Choroid plexus epithelial cell (primary cell): Measurements from ENCODE around the gene SRGAP1.
"Not testable (repeated sequence)": the region's sequence is repeated elsewhere in the genome, so short reads cannot be mapped to it uniquely, and the experiment has no call there.

Experiments
- DNase-seq: peaks from one replicate; pipeline ENCODE4 v3.0.0-alpha.2; 2010; ENCODE audit warnings: low read depth
- H3K4me3 ChIP-seq: 2 replicates; pipeline ENCODE4 v1.5.1; 2011; ENCODE audit warnings: low read depth, mild to moderate bottlenecking, control low read depth, low read length, moderate library complexity
- TF ChIP-seq, protein P1 (sequence below): conservative IDR thresholded peaks from 2 replicates; pipeline ENCODE4 v1.5.1; 2011; ENCODE audit warnings: low read depth, mild to moderate bottlenecking, control low read depth, inconsistent platforms, low read length, moderate library complexity

The SRGAP1 gene

DNA sequence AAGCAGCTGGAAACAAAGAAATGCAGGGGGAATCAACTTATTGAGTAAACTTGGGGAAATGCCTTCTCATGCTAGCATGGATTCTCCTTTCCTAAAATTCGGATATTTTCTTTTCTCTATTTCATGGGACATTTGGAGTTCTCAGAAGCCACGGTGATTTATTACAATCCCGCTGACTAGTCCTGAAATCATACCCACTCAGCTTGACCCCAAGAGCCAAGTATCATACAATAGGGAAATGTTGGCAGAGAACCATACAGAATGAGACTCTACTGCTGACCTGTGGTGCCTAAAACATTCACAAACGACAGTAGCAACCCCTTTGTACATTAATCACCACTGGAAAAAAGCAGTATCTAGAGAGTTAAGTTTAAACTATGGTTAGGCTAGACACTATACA, 265.2 kb downstream of the SRGAP1 start:
- no peak overlapping the region for H3K4me3 ChIP-seq
- TF ChIP-seq, protein P1, sequence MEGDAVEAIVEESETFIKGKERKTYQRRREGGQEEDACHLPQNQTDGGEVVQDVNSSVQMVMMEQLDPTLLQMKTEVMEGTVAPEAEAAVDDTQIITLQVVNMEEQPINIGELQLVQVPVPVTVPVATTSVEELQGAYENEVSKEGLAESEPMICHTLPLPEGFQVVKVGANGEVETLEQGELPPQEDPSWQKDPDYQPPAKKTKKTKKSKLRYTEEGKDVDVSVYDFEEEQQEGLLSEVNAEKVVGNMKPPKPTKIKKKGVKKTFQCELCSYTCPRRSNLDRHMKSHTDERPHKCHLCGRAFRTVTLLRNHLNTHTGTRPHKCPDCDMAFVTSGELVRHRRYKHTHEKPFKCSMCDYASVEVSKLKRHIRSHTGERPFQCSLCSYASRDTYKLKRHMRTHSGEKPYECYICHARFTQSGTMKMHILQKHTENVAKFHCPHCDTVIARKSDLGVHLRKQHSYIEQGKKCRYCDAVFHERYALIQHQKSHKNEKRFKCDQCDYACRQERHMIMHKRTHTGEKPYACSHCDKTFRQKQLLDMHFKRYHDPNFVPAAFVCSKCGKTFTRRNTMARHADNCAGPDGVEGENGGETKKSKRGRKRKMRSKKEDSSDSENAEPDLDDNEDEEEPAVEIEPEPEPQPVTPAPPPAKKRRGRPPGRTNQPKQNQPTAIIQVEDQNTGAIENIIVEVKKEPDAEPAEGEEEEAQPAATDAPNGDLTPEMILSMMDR = no peak
- DNase-seq = no peak

DNA sequence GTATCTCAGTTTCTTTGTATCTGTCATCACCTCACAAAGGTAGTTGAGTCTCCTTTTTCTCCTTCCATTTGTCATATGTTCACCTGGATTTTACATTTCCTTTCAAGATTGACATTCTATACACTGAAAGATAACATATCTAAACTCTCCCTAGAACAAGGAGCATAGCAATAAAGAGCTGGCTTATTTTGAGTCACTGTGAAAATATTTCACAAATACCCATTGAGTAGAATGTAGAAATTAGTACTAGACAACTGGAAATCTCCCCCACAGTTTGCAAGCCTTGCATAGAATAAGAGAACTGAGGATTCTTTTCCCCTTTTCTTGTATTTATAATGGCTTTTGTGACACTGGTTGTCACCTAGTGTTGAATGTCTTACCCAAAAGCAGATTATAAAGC, 266.4 kb downstream of the SRGAP1 start:
- TF ChIP-seq, protein P1 = no peak
- DNase-seq = peak; percentile 31

GRCh38 chr12:64116969-64117368, 272.5 kb downstream of the SRGAP1 start:
- no peak overlapping the region for H3K4me3 ChIP-seq

More for the DNA sequence above, 266.4 kb downstream of the SRGAP1 start:
- no peak overlapping the region for H3K4me3 ChIP-seq

DNA sequence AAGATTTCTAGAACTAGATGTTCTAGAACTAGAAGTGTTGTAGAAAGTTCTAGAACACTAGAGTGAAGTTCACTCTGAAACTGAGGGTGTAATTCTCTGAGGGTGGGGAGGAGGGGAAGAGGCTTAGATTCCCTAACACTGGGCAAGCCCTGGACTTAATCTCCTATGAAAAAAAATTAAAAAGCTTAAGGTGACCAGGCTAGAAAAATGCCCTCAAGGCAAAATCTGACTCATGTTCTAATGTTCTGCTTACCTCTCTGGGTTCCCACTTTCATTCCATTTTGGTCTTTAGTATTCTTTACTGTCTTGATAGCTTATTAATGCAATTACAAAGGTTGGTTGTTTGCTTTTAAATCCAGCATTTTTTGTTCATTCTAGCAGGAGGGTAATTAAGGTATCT, 276.1 kb downstream of the SRGAP1 start:
- TF ChIP-seq, protein P1 = no peak
- no peak overlapping the region for H3K4me3 ChIP-seq
- no peak for DNase-seq

More at GRCh38 chr12:64116969-64117368, 272.5 kb downstream of the SRGAP1 start:
- DNase-seq = no peak
- TF ChIP-seq, protein P1 = no peak

DNA sequence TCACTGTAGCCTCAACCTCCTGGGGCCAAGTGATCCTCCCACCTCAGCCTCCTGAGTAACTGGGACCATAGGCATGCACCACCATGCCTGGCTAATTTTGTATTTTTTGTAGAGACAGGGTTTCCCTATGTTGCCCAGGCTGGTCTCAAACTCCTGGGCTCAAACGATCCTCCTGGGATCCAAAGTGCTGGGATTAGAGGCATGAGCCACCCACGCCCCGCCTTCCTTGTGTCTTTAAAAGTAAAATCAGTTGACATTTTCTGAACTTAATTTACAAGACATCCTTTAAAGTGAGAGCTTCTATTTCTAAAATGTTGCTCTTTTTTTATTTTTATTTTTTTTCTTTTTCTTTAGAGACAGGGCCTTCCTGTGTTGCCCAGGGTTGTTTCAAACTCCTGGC, 276.6 kb downstream of the SRGAP1 start:
- not testable (repeated sequence) for DNase-seq, H3K4me3 ChIP-seq

DNA sequence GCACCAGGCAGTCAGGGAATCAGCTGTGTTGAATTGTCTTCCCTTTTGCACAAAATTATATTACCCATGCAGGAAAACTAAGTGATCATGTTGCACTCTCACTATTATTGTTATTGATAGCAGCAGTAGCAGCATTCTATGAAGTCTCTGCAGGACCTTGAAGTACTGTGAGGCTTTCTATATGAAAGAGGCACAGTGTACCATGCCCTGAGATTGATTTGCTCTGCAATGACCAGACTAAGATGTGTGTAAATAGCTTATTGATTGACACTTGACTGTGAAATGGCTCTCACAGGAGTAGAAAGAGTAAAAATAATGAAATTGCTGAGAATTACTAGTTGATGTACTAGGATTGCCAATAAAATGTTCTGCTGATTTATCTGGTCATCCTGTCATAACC, 277.7 kb downstream of the SRGAP1 start:
- TF ChIP-seq, protein P1 = no peak
- no peak for DNase-seq

GRCh38 chr12:64122995-64123394, 278.5 kb downstream of the SRGAP1 start:
- TF ChIP-seq, protein P1 = no peak
- no peak for DNase-seq

More for the DNA sequence above, 277.7 kb downstream of the SRGAP1 start:
- H3K4me3 ChIP-seq = no peak overlapping the region

DNA sequence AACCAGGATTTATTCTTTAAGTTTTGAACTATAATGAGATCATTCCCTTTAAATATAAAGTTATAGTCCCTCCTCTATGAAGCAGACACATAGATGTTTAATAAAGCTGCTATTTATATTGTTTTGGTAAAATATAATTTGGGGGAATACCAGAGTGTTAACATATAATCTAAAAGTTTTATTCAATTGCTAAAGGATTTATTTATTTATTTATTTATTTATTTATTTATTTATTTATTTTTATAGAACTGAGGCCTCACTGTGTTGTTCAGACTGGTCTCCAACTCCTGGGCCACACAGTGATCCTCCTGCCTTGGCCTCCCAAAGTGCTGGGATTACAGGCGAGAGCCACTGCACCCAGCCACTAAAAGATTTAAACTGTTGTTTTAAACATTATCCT, 278.9 kb downstream of the SRGAP1 start:
- TF ChIP-seq, protein P1 = no peak
- no peak overlapping the region for H3K4me3 ChIP-seq
- no peak for DNase-seq

More at GRCh38 chr12:64122995-64123394, 278.5 kb downstream of the SRGAP1 start:
- H3K4me3 ChIP-seq = no peak overlapping the region
